GM21825 (cell line): ENCODE measurements around the gene TRIM38.
"Not testable (repeated sequence)": the region's sequence is repeated elsewhere in the genome, so short reads cannot be mapped to it uniquely, and the experiment has no call there.

Source experiments
- ATAC-seq: cut with Tn5 transposase; IDR thresholded peaks from one replicate; pipeline ENCODE4 v1.9.1; 2021; ENCODE audit warnings: mild to moderate bottlenecking, moderate library complexity; ENCODE audit not compliant: unreplicated experiment

The TRIM38 gene

DNA sequence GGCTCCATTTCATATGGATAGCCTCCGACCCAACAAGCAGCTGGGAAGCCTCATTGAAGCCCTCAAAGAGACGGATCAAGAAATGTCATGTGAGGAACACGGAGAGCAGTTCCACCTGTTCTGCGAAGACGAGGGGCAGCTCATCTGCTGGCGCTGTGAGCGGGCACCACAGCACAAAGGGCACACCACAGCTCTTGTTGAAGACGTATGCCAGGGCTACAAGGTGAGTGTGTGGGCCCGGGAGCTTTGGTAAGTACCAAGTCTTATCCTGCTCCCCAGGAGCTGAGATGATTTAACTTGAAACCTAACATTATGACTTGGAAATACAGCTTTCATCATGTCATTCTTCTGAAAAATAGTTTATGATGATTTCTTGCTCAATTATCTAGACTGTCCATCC is 4.1 kb downstream of the TRIM38 start:
- no peak for ATAC-seq

DNA sequence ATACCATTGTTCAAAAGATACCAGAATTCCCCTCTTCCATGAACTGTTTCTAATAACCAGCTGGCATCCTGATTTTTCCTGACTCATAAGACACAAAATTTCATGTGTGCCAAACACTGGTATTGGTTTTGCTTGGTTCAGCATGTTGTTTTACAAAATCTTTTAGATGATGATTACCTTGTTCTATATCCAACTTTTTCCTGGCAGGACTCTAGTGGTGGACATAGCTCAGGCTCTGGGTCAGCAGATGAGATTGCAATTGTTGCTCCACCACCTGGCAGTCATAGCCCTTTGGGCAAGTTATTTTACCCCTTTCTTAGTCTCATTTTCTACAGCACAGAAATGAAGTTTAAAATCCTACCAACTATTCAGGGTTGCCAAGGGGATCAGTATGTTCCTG is 6.2 kb downstream of the TRIM38 start:
- no peak for ATAC-seq

DNA sequence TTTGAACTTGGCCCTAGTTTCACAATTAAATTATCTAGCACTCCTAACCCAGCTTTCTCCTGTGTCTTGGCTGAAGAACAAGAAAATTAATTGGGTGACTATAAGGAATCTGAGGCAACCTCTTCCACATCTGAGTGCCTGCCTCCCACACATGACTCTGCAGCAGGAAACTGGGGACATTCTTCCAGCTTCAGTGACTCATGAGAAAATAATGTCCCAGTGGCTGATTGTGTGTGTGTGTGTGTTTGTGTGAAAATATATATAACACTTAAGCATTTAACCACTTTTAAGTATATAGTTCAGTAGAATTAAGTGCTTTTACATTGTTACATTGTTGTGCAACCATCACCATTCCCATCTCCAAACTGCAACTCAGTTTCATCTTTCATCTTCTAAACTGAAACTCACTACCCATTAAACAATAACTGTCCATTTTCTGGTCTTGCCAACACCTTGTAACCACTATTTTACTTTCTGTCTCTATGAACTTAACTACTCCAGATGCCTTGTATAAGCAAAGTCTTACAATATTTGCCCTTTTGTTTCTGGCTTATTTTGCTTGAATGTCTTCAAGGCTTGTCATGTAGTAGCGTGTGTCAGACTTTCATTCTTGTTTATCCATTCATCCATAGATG is 8.7 kb downstream of the TRIM38 start:
- no peak for ATAC-seq

DNA sequence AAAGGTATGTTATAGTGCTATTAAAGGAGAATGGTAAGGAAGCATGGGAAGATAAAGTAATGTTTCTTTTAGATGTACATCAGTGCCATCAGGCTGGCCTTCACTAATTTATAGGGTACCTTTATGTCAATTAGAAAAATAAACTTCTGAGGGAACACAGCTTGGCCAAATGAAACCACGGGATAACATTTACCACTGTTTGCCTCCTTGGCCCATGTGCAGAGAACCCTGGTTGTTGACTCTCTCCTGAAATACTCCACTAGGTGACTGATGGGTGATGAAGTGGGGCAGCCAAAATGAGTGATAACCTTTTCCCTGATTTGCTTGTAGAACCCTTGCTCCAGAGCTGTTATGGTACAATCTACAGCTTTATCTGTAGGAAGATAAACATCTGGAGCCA is 9.5 kb downstream of the TRIM38 start:
- no peak for ATAC-seq

DNA sequence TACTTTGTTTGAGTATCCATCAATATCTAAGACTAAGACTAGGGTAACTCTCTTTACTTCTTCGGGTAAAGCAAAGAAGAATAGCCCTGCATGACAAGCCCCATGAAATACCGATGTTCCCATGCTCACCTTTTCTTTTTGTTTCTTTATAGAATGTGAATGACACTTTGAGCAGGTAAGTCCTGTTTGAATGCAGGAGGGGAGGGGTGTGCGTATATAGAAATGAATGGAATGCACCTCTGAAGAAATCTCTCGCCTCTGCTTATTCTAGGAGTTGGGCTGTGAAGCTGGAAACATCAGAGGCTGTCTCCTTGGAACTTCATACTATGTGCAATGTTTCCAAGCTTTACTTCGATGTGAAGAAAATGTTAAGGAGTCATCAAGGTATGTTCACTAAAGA is 10.3 kb downstream of the TRIM38 start:
- ATAC-seq = no peak

DNA sequence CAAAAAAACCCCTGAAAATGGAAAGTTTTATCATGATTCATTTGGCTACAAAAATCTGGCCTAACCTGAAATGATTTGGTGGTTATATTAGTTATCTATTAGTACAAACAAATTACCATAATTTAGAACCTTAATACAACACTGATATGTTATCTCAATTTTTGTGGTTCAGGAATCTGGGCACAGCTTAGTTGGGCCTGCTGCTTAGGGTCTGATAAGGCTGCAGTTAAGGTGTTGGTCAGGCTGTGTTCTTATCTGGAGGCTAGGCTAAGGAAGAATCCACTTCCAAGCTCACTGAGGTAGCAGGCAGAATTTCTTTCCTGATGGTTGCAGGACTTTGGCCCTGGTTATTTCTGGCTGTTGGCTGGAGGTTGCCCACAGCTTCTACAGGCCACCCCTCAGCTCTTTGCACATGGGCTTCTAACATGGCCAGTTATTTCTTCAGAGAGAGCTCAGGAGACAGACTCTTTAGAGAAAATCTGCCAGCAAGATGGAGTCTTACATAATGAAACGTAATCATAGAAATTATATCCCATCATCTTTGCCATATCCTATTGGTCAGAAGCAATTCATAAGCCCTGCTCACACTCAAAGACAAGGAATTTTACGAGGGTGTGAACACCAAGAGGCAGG is 11.4 kb downstream of the TRIM38 start:
- no peak for ATAC-seq

DNA sequence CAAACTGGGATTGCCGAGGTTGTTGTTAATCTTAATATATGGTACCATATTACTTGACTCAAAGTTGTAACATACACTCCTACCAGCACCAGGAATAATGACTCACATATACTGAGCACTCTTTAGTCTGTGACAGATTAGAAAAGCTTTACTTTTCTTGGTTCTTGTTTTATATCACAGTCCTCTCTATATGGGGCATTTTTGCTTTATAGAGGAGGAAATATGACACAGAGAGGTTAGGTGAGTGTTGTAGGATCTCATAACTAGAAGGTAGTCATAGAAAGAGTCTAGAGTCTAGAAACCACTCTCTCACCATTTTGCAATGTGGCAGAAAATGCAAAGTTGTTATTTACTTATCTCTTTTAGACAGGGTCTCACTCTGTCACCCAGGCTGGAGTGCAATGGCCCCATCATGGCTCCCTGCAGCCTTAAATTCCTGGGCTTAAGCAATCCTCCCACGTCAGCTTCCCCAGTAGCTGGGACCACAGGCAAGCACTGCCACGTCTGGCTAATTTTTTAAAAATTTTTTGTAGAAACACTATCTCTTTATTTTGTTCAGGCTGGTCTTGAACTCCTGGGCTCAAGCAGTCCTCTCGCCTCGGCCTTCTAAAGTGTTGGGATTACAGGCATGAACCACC is 13.4 kb downstream of the TRIM38 start:
- ATAC-seq = no peak

DNA sequence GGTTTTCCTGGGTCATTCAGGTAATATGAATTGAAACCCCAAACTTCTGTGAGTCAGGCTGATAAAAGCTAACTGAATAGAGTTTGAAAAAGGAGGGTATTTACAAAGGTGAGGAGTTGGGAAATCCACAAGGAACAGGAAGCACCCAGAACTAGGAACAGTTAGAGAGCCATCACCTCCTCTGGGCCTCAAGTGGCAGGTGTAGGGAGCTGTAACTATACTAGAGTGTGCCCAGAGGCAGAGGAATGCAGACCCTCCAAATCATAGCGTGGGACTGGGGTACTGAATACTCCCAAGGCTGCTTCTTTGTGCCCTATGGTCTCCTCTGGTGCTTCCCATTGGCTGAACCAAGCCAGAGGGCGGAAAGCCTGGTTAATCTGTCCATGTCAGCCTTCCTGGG is 18.3 kb downstream of the TRIM38 start:
- no peak for ATAC-seq

DNA sequence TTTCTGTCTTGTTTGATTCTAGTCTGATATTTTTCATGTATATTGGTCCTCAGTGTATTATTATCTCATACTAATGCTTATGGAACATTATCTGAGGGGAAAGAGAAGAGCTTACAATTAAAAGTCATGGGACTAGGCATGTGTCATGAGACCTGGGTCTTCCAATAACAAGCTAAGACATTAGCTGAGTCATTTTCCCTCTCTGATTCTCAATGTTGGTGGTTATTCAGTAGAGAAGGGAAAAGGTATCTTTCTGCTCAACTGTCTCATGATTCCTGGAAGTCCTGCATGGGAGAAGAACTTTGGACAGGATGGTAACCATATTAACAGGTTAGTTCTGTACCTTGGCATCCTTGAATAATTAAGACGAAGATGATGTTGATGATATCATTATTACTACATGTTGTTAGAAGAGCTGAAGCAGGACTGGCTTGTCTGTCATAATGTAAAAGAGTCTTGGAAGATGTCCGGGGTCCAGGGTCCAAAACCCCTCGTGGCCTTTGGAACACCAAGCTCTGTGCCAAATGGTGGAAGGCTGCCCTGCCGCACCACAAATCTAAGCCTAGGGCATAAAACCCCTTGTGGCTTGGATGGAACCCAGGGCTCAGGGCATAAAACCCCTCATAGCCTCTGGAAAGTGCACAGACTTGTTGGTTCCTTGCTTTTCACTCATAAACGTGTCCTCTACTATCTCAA is 19.1 kb downstream of the TRIM38 start:
- no peak for ATAC-seq

DNA sequence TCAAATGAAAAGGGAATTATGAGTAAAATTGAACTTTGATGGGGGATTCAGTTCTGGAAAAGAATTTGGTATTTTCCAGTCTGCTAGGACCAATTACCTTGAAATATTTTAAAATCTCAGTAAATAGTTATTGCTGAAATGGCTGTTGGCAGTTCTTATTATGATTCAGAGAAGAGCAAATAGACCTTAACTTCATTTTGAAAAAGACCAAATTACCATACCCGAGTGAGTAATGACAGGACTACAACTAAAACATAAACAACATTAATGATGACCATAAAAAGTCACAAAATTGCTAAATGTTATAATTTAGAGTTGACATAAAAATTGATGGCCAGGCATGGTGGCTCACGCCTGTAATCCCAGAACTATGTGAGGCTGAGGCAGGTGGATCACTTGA is 21.7 kb downstream of the TRIM38 start:
- no peak for ATAC-seq

DNA sequence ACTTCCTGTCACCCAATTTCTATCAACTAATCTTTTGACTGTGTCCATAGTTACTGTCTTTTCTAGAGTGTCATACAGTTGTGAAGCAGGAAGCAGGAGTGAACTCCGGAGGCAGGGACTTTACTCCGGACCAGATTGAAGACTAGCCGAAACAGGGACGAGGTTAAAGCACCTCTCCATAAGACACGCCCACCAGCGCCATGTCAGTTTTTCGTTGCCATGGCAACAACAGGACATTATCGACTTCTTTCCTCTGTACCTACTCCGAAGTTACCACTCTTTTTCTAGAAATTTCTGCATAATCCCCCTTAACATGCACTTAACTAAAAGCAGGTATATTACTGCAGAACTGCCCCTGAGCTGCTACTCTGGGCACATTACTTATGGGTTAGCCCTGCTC is 25.2 kb downstream of the TRIM38 start:
- no peak for ATAC-seq

DNA sequence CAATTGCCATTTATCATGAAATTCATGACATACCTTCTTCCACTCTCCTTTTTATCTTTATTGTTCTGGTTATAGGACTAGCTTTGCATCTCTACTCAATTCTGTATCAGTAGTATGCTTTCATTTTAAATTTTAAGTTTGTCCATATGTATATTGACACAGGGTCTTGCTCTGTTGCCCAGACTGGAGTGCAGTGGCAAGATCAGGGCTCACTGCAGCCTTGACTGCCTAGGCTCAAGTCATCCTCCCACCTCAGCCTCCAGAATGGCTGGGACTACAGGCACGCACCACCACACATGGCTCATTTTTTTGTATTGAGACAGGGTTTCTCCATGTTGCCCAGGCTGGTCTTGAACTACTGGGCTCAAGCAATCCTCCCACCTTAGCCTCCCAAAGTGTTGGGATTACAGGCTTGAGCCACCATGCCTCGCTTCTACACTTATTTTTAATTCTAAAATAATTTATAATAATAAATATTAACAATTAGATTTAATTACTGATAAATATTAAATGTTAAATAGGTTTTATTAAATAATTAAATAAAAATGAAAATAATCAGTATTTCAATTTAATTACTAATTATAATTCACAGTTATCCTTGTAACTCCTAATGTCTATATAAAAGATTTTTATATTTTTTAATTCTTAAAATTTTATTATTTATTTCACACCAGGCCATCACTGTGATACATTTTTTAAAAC is 27.7 kb downstream of the TRIM38 start:
- ATAC-seq = no peak

DNA sequence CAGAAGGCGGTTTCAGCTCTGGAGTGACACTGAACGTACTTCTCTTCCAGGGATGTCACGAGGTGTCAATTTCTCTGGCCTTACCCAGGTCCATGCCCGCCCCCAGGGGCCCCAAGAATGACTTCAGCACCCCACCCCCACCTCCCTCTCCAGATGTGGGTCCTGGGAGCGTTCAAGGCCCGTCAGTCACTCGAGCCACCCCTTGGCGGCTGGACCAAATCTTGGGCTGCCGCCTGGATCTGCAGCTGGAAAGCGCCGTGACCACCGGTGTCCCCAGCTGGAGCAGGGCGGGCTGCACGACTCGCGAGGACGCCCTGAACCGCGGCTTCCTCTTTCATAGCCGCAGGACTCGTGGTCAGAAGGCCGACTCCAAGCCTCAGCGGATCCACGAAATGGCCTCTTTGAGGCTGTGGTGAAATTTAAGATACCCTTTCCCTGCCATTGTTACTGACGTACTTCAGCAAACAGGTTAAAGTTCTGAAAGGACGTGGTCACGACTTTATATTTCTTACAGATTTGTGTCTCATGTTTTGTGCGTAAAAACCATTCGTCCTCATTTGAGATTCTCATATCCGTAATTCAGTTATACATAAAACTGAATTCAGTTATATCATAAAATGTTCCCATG is 29.3 kb downstream of the TRIM38 start:
- peak; percentile 50 for ATAC-seq

DNA sequence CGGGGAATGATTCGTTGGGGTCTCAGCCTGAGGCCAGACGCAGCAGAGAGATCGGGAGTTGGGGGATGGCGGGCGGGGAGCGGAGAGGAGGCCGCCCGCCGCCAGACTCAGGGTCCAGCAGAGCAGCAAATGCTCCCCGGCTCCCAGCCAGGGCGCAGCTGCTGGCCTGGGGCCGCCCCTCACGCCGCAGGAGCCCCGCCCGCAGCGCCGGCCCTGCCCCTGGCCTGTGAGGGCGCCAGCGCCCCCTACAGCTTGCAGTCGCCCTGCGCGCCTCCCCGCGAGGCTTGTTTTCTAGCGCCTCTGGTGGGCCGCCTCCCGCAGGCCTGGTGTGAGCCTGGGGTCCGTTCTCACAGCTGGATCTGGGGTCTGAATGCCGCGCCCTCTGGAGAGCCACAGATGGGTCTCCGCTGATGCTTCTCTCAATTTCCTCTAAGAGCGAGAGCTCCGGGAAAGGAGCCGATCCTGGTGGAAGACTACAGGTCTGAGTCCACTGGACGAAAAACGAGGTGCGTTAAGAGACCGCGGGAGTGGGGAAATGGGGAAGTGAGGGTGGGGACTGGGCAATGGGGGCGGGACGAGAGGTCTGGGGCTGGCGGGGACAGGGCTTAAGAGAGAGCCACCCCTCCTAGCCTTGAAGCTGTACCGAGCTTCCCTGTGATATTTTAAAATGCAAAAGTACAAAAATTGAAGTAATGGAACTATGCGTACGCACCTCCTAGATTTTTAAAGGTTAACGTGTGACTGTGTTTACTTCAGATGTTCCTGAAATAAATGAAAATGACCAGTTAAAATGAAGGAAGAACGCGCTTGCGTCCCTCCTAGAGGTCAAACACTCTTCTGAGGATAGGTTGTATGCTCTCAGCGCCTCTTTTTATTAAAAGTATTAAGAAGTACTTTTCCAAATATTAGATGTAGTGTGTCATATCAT is 30.1 kb downstream of the TRIM38 start:
- peak; percentile 86 for ATAC-seq

DNA sequence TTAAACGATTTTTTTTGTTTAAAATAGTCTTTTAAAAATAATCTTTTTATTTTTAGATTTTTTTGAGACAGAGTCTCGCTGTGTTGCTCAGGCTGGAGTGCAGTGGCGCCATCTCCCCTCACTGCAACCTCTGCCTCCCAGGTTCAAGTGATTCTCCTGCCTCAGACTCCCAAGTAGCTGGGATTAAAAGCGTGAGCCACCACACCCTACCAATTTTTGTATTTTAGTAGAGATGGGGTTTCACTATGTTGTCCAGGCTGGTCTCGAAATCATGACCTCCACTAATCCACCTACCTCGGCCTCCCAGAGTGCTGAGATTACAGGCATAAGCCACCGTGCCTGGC is 30.7 kb downstream of the TRIM38 start:
- ATAC-seq = not testable (repeated sequence)

DNA sequence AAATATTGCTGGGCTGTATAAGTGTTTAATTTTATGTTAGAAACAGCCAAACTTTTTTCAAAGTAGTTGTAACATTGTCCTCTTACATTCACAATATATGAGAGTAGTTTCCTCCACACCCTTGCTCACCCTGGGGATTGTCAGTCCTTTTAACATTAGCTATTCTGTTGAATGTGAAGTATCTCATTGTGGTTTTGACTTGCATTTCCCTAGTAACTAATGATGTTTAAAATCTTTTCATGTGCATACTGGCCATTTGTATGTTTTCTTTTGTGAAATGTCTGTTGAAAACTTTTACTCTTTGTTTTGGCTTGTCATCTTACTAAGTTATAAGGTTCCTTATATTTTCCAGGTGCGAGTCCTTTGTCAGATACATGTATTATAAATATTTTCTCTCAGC is 32.9 kb downstream of the TRIM38 start:
- no peak for ATAC-seq

DNA sequence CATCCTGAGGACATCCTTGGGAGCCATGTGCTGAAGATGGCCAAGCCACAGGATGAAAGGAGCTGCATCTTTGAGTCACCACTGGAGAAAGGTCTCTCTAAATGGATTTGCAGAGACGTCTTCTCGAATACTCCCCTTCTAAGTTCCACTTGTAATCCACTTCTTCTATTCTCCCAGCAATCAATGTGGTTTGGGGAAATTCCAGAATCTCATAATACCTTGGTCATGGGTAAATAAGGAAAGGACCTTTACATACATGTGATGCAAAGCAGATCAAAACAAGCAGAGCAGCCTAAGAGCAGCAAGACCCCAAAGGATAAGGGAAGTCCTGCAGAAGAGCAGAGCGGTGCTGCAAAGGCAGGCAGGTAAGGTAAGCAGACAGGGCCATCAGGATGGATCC is 35.3 kb downstream of the TRIM38 start:
- no peak for ATAC-seq

DNA sequence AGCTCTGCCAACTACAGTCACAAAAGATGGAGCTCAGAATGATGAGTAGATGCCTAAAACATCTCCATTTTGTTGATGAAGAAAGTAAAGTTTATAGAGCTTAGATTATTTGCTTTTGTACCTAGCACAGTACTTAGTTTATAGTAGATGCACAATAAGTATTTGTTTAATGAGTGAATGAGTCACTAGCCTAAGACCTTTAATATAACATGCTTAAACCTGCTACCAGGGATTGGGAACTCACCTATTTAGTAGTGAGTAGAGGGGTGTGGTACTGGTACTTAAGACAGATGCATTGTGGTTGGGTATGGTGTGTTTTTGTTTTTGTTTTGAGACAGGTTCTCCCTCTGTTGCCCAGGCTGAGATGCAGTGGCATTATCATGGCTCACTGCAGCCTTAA is 35.8 kb downstream of the TRIM38 start:
- no peak for ATAC-seq

DNA sequence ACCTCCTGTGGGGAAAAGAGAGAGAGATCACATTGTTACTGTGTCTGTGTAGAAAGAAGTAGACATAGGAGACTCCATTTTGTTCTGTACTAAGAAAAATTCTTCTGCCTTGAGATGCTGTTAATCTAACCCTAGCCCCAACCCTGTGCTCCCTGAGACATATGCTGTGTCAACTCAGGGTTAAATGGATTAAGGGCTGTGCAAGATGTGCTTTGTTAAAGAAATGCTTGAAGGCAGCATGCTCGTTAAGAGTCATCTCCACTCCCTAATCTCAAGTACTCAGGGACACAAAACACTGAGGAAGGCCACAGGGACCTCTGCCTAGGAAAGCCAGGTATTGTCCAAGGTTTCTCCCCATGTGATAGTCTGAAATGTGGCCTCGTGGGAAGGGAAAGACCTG is 36.6 kb downstream of the TRIM38 start:
- ATAC-seq = not testable (repeated sequence)
